ENCODE data around the gene TNRC6C.

Gene TNRC6C

DNA sequence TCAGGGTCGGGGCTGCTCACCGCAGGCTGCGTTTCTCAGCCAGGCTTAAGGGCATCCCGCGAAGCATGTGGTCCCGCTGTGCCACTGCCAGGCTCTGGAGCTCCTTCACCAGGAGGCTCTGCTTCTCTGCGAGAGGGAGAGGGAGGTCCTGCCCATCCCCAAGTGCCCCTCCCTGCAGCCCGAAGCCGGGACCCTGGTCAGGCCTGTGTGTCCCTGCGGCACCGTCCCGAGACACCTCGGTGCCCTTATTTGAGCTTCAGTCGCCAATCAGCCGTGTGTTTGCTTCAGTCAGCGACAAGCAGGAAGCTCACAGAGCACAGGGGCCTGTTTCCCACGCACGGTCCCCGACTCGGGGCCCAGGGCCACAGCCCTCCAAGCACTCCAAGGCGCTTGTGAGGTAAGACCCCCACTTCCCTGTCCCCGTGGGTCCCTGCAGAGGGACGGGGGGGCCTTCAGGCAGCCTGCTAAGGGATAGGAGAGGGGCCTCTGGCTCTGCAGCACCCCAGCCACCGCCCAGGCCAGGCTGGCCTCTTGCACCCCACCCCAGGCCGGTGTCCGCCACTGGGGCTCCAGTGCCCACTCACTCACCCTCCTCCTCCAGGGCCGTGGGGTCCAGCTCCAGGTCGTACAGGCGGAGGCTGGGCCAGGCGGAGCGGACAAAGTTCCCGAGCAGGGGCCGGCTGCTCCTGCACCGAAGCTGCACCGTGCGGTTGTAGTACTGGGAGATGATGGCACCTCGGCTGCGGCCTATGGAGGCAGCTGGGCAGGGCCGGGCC lies 166.8 kb downstream of the TNRC6C start:
- TF ChIP-seq MYC (IDR thresholded peaks at IDR 0.05; ENCODE audit: low read depth, low read length) (no peak), POLR2A (IDR thresholded peaks at IDR 0.05; ENCODE audit: extremely low read depth, insufficient read length) (no peak)
- TF ChIP-seq, protein P1, sequence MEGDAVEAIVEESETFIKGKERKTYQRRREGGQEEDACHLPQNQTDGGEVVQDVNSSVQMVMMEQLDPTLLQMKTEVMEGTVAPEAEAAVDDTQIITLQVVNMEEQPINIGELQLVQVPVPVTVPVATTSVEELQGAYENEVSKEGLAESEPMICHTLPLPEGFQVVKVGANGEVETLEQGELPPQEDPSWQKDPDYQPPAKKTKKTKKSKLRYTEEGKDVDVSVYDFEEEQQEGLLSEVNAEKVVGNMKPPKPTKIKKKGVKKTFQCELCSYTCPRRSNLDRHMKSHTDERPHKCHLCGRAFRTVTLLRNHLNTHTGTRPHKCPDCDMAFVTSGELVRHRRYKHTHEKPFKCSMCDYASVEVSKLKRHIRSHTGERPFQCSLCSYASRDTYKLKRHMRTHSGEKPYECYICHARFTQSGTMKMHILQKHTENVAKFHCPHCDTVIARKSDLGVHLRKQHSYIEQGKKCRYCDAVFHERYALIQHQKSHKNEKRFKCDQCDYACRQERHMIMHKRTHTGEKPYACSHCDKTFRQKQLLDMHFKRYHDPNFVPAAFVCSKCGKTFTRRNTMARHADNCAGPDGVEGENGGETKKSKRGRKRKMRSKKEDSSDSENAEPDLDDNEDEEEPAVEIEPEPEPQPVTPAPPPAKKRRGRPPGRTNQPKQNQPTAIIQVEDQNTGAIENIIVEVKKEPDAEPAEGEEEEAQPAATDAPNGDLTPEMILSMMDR (IDR thresholded peaks at IDR 0.05; ENCODE audit: low read depth, low read length) = no peak
- TF ChIP-seq, protein P2, sequence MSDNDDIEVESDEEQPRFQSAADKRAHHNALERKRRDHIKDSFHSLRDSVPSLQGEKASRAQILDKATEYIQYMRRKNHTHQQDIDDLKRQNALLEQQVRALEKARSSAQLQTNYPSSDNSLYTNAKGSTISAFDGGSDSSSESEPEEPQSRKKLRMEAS (IDR thresholded peaks at IDR 0.05; ENCODE audit: low read depth, low read length) = no peak
- peak overlapping the region; percentile 27 for H3K4me3 ChIP-seq (ENCODE audit: low read depth, low read length)
- no peak for DNase-seq (ENCODE audit: low read depth)

DNA sequence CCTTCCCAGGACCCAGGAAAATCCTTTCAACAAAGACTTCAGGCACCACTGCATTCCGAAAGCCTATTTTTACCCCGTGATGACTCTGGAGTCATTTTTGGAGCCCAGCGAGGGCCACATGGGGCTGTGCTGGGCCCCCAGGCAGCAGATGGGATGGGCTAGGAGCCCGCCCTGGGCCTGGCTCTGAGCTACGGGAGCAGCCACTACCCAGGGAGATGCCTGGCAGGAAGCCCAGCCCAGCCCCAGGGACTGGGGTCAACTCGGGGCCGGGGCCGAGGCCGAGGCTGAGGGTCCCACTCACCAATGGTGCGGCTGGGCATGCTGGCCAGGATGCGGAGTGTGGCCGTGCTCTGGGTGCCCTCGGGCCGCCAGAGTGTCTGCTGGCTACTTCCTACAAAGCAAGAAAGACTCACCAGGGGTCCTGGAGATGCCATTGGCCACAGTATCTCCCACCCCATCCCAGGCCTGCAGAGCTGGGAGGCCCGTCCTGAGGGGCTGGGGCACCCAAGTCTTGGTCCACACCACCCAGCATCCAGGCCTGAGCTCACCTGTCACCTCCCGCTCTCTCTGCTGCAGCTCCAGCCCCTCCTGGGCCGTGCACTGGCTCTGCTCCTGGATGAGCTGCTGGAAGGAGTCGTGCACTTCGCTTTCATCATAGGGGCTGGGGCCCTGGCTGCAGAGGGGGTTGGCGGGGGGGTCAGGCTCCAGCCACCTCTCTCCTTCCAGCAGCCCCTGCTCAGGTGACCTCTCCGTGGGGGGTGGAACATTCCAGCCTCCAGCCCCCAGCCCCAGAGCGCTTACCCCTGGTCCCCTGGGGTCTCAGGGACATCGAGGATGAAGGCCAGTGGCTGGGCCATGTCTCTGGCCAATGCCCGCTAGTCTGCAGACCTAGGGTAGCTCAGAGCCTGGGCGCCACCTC lies 167.7 kb downstream of the TNRC6C start:
- TF ChIP-seq MYC (IDR thresholded peaks at IDR 0.05; ENCODE audit: low read depth, low read length) = no peak
- TF ChIP-seq, protein P2 (IDR thresholded peaks at IDR 0.05; ENCODE audit: low read depth, low read length) = no peak
- TF ChIP-seq POLR2A (IDR thresholded peaks at IDR 0.05; ENCODE audit: extremely low read depth, insufficient read length) = no peak
- TF ChIP-seq, protein P1 (IDR thresholded peaks at IDR 0.05; ENCODE audit: low read depth, low read length) = no peak
- no peak for DNase-seq (ENCODE audit: low read depth)
- H3K4me3 ChIP-seq (ENCODE audit: low read depth, low read length) = peak overlapping the region; percentile 70

DNA sequence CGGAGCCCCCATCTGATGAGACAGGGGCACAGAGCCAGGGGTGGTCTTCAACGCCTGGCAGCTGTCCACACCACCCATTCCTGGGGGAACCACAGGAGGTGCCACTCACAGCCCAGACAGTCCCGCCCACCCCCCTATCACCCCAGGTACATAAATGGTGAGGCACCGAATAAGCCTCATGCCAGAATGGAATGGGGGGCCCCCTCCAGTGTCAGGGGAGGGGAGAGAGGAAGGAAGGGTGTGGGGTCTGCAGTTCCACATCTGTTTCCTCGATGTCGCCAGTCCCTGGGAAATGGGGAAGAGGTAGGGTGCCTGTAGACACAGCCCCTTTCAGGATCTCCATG lies 168.4 kb downstream of the TNRC6C start:
- peak overlapping the region; percentile 70 for H3K4me3 ChIP-seq (ENCODE audit: low read depth, low read length)
- DNase-seq (ENCODE audit: low read depth) = no peak
- TF ChIP-seq POLR2A (IDR thresholded peaks at IDR 0.05; ENCODE audit: extremely low read depth, insufficient read length) = no peak
- TF ChIP-seq, protein P2 (IDR thresholded peaks at IDR 0.05; ENCODE audit: low read depth, low read length) = no peak
- no peak for TF ChIP-seq MYC (IDR thresholded peaks at IDR 0.05; ENCODE audit: low read depth, low read length)
- TF ChIP-seq, protein P1 (IDR thresholded peaks at IDR 0.05; ENCODE audit: low read depth, low read length) = no peak

DNA sequence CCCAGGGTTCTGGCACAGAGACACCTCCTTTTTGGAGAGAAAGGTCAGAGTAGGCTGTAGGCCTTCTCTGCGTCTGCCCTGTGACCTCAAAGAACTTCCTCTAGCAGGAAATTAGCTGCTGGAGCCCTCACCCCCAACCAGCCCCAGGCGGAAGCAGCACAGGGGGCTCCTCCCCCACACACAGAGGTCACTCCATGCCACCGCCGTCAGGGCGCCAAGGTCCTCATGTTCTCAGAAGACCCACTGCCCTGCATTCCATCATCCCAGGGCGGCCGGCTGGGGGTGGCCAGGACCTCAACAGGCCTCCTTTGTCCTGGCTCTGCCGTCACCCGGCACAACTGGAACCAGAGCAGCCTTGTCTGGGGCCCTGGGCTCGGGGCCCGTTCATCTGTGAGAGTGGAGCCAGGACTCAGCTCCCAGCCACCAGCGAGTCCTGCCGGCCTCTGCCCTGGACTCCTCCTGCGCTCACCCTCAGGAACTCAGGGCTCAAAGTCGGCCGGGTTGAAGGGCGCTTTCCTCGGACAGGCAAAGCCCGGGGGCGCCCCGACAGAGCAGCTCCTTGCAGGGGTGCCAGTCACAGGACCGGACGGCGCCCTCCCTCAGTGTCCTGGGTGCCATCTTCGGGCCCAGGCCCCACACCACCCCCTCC lies 168.9 kb downstream of the TNRC6C start:
- TF ChIP-seq POLR2A (IDR thresholded peaks at IDR 0.05; ENCODE audit: extremely low read depth, insufficient read length) (peak; percentile 41), MYC (IDR thresholded peaks at IDR 0.05; ENCODE audit: low read depth, low read length) (peak; percentile 49; the same call in 1 of the 2 replicates)
- TF ChIP-seq, protein P2 (IDR thresholded peaks at IDR 0.05; ENCODE audit: low read depth, low read length) = peak; percentile 61
- TF ChIP-seq, protein P1 (IDR thresholded peaks at IDR 0.05; ENCODE audit: low read depth, low read length) = no peak
- DNase-seq (ENCODE audit: low read depth) = peak; percentile 91
- H3K4me3 ChIP-seq (ENCODE audit: low read depth, low read length) = peak overlapping the region; percentile 70

DNA sequence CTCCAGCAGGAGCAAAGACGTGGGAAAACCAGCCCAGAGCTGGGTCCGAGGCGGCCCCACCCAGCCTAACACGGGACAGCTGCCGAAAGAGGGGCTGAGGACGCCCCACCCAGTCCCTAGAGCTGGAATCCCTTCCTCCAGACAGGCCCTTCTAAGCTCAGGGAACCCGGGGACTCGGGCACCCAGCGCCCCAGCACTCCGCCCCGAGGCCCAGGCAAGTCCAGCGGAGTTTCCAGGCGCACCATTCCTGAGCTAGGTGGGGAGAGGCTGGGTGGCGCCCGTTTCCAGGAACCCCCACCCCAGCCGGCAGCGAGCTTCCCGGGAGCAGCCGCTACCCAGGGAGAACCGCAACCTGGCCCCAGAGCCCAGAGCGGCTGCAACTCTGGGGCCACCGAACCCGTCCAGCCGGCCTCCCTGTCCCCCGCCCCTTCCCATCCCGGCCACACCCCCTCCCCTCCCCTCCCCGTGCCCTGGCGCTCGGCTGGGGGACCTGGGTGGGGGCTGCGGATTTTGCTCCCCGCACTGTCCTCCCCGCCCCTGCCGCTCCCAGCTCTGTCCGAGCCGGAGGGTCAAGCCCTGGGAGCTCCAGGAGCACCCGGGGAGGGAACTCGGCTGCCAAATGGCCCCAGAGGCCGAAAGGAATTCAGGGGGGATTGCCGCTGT lies 169.5 kb downstream of the TNRC6C start:
- peak overlapping the region; percentile 70 for H3K4me3 ChIP-seq (ENCODE audit: low read depth, low read length)
- TF ChIP-seq, protein P2 (IDR thresholded peaks at IDR 0.05; ENCODE audit: low read depth, low read length) = no peak
- TF ChIP-seq POLR2A (IDR thresholded peaks at IDR 0.05; ENCODE audit: extremely low read depth, insufficient read length) (no peak), MYC (IDR thresholded peaks at IDR 0.05; ENCODE audit: low read depth, low read length) (no peak)
- peak; percentile 61 for DNase-seq (ENCODE audit: low read depth)

All from NB4 (cell line).